Esophagus muscularis mucosa (tissue), 4 donors: ENCODE measurements around the gene THADA.

ENCODE experiments used
- EP300 ChIP-seq: sonication (generic); formaldehyde crosslinking; IDR thresholded peaks from one replicate; pipeline ENCODE4 v1.6.1; 2017; ENCODE audit warnings: antibody characterized with exemption
- POLR2A ChIP-seq: fragments of 450-650 bp; IDR thresholded peaks from one replicate; pipeline ENCODE4 v1.6.1; 2017; ENCODE audit warnings: antibody characterized with exemption, moderate library complexity, mild to moderate bottlenecking, low read depth
- POLR2AphosphoS5 ChIP-seq, 2 donors: sonication (generic); formaldehyde crosslinking; IDR thresholded peaks; one replicate each; pipeline ENCODE4 v1.6.1; 2017; ENCODE audit warnings: antibody characterized with exemption in 2 of 2
- TF ChIP-seq, protein P1 (sequence below), 3 experiments: fragments of 200-600 bp in 2 of 3; fragments of 450-650 bp in 1 of 3; sonication (generic) in 2 of 3; IDR thresholded peaks; one replicate each; pipeline ENCODE4 v1.5.1; 2017 to 2019; ENCODE audit warnings: antibody characterized with exemption in 3 of 3, mild to moderate bottlenecking in 2 of 3, moderate library complexity in 1 of 3

DNA sequence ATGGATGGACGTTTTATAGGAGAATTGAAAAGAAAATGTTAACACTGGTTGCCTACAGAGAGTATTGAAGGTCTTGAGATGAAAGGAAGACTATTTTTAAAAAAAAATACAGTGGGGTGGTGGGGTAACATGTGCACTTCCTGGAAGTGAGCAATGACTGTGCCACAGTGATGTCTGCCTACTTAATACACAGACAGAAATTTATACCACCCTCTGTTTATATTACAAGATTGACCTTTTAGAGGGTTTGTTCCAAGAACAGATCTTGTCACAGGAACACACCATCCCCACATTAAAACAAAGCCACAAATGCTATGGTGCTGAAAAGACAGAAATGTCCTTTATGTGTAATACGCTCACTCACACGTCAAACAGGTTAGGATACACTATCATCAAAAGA, 87.6 kb downstream of the THADA start:
- TF ChIP-seq, protein P1, sequence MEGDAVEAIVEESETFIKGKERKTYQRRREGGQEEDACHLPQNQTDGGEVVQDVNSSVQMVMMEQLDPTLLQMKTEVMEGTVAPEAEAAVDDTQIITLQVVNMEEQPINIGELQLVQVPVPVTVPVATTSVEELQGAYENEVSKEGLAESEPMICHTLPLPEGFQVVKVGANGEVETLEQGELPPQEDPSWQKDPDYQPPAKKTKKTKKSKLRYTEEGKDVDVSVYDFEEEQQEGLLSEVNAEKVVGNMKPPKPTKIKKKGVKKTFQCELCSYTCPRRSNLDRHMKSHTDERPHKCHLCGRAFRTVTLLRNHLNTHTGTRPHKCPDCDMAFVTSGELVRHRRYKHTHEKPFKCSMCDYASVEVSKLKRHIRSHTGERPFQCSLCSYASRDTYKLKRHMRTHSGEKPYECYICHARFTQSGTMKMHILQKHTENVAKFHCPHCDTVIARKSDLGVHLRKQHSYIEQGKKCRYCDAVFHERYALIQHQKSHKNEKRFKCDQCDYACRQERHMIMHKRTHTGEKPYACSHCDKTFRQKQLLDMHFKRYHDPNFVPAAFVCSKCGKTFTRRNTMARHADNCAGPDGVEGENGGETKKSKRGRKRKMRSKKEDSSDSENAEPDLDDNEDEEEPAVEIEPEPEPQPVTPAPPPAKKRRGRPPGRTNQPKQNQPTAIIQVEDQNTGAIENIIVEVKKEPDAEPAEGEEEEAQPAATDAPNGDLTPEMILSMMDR (IDR thresholded peaks at IDR 0.05), result no peak
- TF ChIP-seq POLR2A, result no peak
- TF ChIP-seq EP300, result no peak
- no peak for TF ChIP-seq POLR2AphosphoS5 (IDR thresholded peaks at IDR 0.05)
